Retinal pigment epithelial cell (primary cell): Measurements from ENCODE around the gene SMCO3.

Experiments
- DNase-seq: peaks from one replicate; pipeline ENCODE4 v3.0.0-alpha.2; 2010; ENCODE audit warnings: low read depth
- H3K4me3 ChIP-seq: 2 replicates; pipeline ENCODE4 v1.5.1; 2011; ENCODE audit warnings: mild to moderate bottlenecking, low read length, control low read depth, moderate library complexity
- TF ChIP-seq, protein P1 (sequence below): conservative IDR thresholded peaks from 2 replicates; pipeline ENCODE4 v1.5.1; 2011; ENCODE audit warnings: low read depth, low read length, control low read depth, inconsistent platforms

Gene SMCO3

DNA sequence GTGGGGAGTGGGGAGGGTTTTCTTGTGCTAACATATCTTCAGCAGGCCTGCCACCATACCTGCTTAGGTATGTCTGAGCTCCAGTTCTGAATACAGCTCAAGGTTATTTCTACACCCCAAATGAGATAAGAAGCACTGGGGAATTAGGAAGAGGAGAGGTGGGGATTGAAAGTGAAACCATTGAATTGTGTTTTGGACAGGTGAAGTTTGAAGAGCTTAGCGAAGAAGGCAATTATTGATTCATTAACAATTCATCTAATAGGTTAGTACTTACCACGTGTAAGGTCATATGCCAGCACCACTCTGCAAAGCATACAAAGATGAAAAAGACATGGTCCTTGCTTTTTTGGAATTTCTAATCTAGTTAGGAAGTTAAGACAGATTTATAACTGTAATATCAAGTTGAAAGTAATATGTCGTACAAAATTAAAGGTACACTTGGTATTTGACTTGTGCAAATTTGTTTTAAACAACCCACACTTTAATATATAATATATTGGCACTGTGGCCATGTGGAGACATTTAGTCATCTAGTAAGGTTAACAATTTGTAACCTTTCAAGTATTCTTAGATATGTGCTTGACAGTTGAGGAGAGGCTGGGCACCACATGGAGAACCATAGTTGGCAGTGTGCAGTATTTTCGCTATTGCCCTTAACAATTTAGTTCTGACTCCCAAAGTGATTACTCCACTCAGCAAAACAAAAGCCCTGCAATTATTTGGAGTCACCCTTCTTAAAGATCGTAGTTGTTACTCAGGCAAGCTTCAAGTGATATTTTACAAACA, 3.6 kb downstream of the SMCO3 start:
- TF ChIP-seq, protein P1, sequence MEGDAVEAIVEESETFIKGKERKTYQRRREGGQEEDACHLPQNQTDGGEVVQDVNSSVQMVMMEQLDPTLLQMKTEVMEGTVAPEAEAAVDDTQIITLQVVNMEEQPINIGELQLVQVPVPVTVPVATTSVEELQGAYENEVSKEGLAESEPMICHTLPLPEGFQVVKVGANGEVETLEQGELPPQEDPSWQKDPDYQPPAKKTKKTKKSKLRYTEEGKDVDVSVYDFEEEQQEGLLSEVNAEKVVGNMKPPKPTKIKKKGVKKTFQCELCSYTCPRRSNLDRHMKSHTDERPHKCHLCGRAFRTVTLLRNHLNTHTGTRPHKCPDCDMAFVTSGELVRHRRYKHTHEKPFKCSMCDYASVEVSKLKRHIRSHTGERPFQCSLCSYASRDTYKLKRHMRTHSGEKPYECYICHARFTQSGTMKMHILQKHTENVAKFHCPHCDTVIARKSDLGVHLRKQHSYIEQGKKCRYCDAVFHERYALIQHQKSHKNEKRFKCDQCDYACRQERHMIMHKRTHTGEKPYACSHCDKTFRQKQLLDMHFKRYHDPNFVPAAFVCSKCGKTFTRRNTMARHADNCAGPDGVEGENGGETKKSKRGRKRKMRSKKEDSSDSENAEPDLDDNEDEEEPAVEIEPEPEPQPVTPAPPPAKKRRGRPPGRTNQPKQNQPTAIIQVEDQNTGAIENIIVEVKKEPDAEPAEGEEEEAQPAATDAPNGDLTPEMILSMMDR: no peak
- H3K4me3 ChIP-seq: no peak overlapping the region
- no peak for DNase-seq

GRCh38 chr12:14803830-14804160, 10.2 kb downstream of the SMCO3 start:
- H3K4me3 ChIP-seq: peak overlapping the region; percentile 96
- DNase-seq: no peak
- TF ChIP-seq, protein P1: no peak

GRCh38 chr12:14803011-14803829, 10.8 kb downstream of the SMCO3 start, which contains the start of the genes C12orf60 and WBP11:
C12orf60 (plus strand) TSS chr12:14803670; CDS start chr12:14822936, 19,266 bp downstream.
WBP11 (minus strand) TSS chr12:14803478; CDS start chr12:14801383, 2,095 bp downstream.
- peak within 1 kb of the TSS; percentile 96 for H3K4me3 ChIP-seq
- TF ChIP-seq, protein P1: no peak
- peak; percentile 97 for DNase-seq

DNA sequence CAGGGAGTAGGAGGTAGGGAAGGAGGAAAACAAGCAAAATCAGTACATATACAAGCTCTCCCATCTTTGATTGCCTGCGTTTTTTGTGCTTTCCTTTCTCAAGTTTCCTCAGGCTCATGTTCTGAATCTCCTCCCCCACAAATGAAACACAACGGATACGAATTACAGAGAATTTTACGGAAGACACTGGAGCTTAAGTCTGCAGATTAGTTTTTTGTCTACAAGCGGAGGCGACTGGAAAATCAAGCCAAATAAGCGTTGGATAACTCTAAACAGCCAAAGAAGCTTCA, 11.3 kb downstream of the SMCO3 start:
- no peak for DNase-seq
- TF ChIP-seq, protein P1: no peak
- H3K4me3 ChIP-seq: peak overlapping the region; percentile 96

- TF ChIP-seq, protein P1: no peak
- H3K4me3 ChIP-seq: peak overlapping the region; percentile 96
- no peak for DNase-seq
Observed at GRCh38 chr12:14802247-14802646, 11.7 kb downstream of the SMCO3 start.

DNA sequence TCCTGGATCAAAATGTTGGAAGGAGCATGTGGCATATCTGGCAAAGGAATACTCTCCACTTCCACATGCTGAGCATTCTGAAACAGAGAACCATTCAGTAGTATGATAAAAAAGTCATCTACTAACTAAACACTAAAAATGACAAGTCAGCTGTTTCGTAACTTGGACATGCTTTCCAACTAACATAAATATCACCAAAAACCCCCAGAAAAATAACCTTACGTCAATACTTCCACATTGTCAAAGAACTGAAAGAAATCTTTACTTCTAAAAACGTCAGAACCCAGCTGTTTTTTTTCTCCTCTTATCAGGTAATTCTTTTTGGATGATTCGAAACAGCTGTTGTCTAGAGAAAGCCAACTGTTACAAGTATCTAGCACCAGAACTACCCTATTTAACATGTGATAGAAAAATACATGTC, 18.9 kb downstream of the SMCO3 start:
- H3K4me3 ChIP-seq: no peak overlapping the region
- TF ChIP-seq, protein P1: no peak
- no peak for DNase-seq
